Measurements from ENCODE around the gene YIPF2.

YIPF2 gene

DNA sequence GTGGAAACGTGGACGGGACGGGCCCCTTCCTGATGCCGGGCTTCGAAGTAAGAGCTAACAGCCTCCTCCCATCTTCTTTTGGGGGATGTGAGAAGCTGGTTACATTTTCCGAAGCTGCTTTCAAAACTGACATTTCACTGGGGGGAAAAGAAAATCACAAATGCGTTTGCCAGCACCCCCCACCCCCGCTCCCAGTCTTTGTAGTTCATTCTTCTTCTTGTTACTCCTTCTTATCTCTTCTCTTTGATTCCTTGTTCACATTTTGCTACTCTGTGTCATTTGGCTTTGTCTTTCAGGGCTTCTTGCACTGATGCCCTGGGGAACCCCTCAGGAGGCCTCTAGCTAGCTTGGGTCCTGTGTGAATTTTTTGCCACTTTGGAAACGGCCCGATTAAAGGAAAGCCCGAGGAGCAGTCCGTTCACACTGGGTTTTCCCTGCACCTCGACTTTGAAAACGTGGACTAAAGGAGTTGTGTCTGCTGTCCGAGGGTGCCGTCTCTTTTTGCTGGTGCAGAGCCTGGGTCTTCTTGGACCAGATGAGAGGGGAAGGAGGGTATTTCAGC, 55.8 kb downstream of the YIPF2 start:
- no peak for DNase-seq

Data from kidney glomerular epithelial cell (primary cell).